GM12878 (cell line): ENCODE results near the gene IFT122. TPM values are rescaled to one million over a fixed set of nuclear protein-coding genes. Genes with fewer than 3 reads are reported as not detected.
A peak's percentile ranks its signal among the peaks of the same experiment; 100 is the strongest.

Source experiments
- ATAC-seq: fragments of 200-7000 bp; cut with Tn5 transposase; 3 replicates; pipeline ENCODE4 v1.9.1; 2020; ENCODE audit warnings: mild to moderate bottlenecking, moderate library complexity
- BruUV-seq: library from RNA; stranded (reverse); fragments of 400-500 nt; replicated peaks from 2 replicates; lab custom pipeline; 2021; lab: Mats Ljungman, UMichigan
- CTCF ChIA-PET: fragments of 300-600 bp; sonication (Branson Sonifier 250); formaldehyde crosslinking; extraction: SDS; loops from one replicate; lab custom pipeline; 2021; ENCODE audit warnings: inconsistent platforms; lab: Yijun Ruan, JAX
- POLR2A ChIA-PET: fragments of 350-600 bp; formaldehyde crosslinking; extraction: SDS; loops from one replicate; lab custom pipeline; 2021; ENCODE audit warnings: inconsistent platforms; lab: Charles Lee
- RAD21 ChIA-PET: fragments of 300-600 bp; sonication (Branson Sonifier 250); formaldehyde crosslinking; loops from one replicate; lab custom pipeline; 2023; ENCODE audit warnings: antibody characterized with exemption; ENCODE audit not compliant: unreplicated experiment; lab: Charles Lee
- SMC1A ChIA-PET: fragments of 300-600 bp; sonication (Branson Sonifier 250); formaldehyde crosslinking; loops from one replicate; lab custom pipeline; 2023; ENCODE audit not compliant: unreplicated experiment, uncharacterized antibody; lab: Charles Lee
- DNase-seq: peaks from one replicate; pipeline ENCODE4 v3.0.0-alpha.2; 2011; ENCODE audit warnings: low read depth, low spot score
- FAIRE-seq: peaks from 3 replicates; lab custom pipeline; 2011; peaks lifted over from hg19 to GRCh38; lab: Jason Lieb, UNC
- H2AFZ ChIP-seq: 2 replicates; pipeline ENCODE4 v1.6.0; 2011; ENCODE audit warnings: low read depth, low read length, control low read depth; ENCODE audit not compliant: control insufficient read depth
- H3K27ac ChIP-seq: 2 replicates; pipeline ENCODE4 v1.5.1; 2011; ENCODE audit warnings: control low read depth; ENCODE audit not compliant: control insufficient read depth, insufficient read depth
- H3K27me3 ChIP-seq, 2 experiments: replicated peaks in 1 of 2; 2 replicates each; pipeline versions ENCODE4 v1.6.0 to v1.6.1; 2011; ENCODE audit warnings: low read length in 1 of 2; ENCODE audit not compliant: control insufficient read depth in 2 of 2, insufficient read depth in 2 of 2
- H3K36me3 ChIP-seq, 2 experiments: 2 replicates each; pipeline ENCODE4 v1.5.1; 2011; ENCODE audit warnings: low read length in 1 of 2; ENCODE audit not compliant: control insufficient read depth in 2 of 2, insufficient read depth in 2 of 2
- H3K4me1 ChIP-seq: 2 replicates; pipeline ENCODE4 v1.6.1; 2011; ENCODE audit warnings: mild to moderate bottlenecking, low read length, moderate library complexity, mixed read lengths; ENCODE audit not compliant: control insufficient read depth, insufficient read depth
- H3K4me2 ChIP-seq: 2 replicates; pipeline ENCODE4 v1.6.0; 2011; ENCODE audit warnings: control low read depth; ENCODE audit not compliant: control insufficient read depth, insufficient read depth
- H3K4me3 ChIP-seq: fragments of 200-600 bp; sonication (generic); 2 replicates; pipeline ENCODE4 v1.5.1; 2016
- H3K79me2 ChIP-seq: 2 replicates; pipeline ENCODE4 v1.6.0; 2011; ENCODE audit warnings: low read length; ENCODE audit not compliant: control insufficient read depth, insufficient read depth
- H3K9ac ChIP-seq: 2 replicates; pipeline ENCODE4 v1.8.0; 2011; ENCODE audit warnings: low read length, control low read depth, mixed read lengths; ENCODE audit not compliant: control insufficient read depth, insufficient read depth
- H3K9me3 ChIP-seq: replicated peaks from 3 replicates; pipeline ENCODE4 v1.5.1; 2011; ENCODE audit warnings: mild to moderate bottlenecking, low read length; ENCODE audit not compliant: control insufficient read depth, insufficient read depth
- H4K20me1 ChIP-seq: 2 replicates; pipeline ENCODE4 v1.6.0; 2011; ENCODE audit not compliant: control insufficient read depth, insufficient read depth
- CBFB ChIP-seq: IDR thresholded peaks from 2 replicates; pipeline ENCODE4 v1.6.1; 2016; ENCODE audit warnings: antibody characterized with exemption, low read depth
- CHD1 ChIP-seq: IDR thresholded peaks from 2 replicates; pipeline ENCODE4 v1.6.1; 2012; ENCODE audit warnings: low read depth, low read length, improper control_type of control experiment
- ESRRA ChIP-seq: IDR thresholded peaks from 2 replicates; pipeline ENCODE4 v1.6.1; 2012; ENCODE audit warnings: mild to moderate bottlenecking, low read length, improper control_type of control experiment
- GABPA ChIP-seq: IDR thresholded peaks from 2 replicates; pipeline ENCODE4 v1.6.1; 2014; ENCODE audit warnings: antibody characterized with exemption, low read depth, mild to moderate bottlenecking, inconsistent platforms
- HCFC1 ChIP-seq: fragments of 150-350 bp; IDR thresholded peaks from 2 replicates; pipeline ENCODE4 v1.6.1; 2014; ENCODE audit warnings: low read length
- IKZF1 ChIP-seq: fragments of 450-650 bp; conservative IDR thresholded peaks from 2 replicates; pipeline ENCODE4 v1.6.1; 2017; ENCODE audit warnings: antibody characterized with exemption, mild to moderate bottlenecking
- NFXL1 ChIP-seq: fragments of 450-650 bp; IDR thresholded peaks from 2 replicates; pipeline ENCODE4 v1.6.1; 2017; ENCODE audit warnings: antibody characterized with exemption, mild to moderate bottlenecking, borderline replicate concordance
- PAX8 ChIP-seq: fragments of 450-650 bp; IDR thresholded peaks from 2 replicates; pipeline ENCODE4 v1.6.1; 2017; ENCODE audit warnings: mild to moderate bottlenecking, moderate library complexity
- POU2F2 ChIP-seq: IDR thresholded peaks from 3 replicates; pipeline ENCODE4 v1.6.1; 2011; ENCODE audit warnings: low read depth, mild to moderate bottlenecking, low read length, borderline replicate concordance
- TBL1XR1 ChIP-seq: IDR thresholded peaks from 2 replicates; pipeline ENCODE4 v1.6.1; 2012; ENCODE audit warnings: low read depth, low read length, improper control_type of control experiment
- WRNIP1 ChIP-seq: IDR thresholded peaks from 2 replicates; pipeline ENCODE4 v1.6.1; 2011; ENCODE audit warnings: low read depth, low read length, improper control_type of control experiment, borderline replicate concordance
- ZNF24 ChIP-seq: fragments of 450-650 bp; IDR thresholded peaks from 2 replicates; pipeline ENCODE4 v1.6.1; 2017; ENCODE audit warnings: antibody characterized with exemption, mild to moderate bottlenecking
- WGBS: methylation state at CpG from one replicate; pipeline ENCODE4 v1.1.6; 2016; ENCODE audit warnings: low lambda C conversion rate; ENCODE audit not compliant: insufficient replicate concordance, insufficient coverage; ENCODE audit errors: missing lambda C conversion rate; 5-methylcytosine and 5-hydroxymethylcytosine counted together
- in situ Hi-C: fragments of 300-500 bp; cut with MboI; formaldehyde crosslinking; loops from 9 replicates; pipeline ENCODE4 v1.14.3; 2018; ENCODE audit warnings: mixed read lengths
- intact Hi-C: fragments of 100-400 bp; cut with micrococcal nuclease; formaldehyde crosslinking; loops from one replicate; pipeline ENCODE4 v1.14.2; 2022; ENCODE audit not compliant: unreplicated experiment
- polyA plus RNA-seq, 11 experiments: library from polyadenylated mRNA; depleted of rRNA in 4 of 11; unstranded in 6 of 11; stranded (reverse) in 5 of 11; fragments of >200 nt; fragmentation: Nextera tagmentation in 4 of 11; fragmentation: Illumina TruSeq in 1 of 11; extraction: Ambion mirVana in 4 of 11; extraction: Trizol in 1 of 11; gene quantifications; 1 replicate in 1 of 11; 2 replicates in 10 of 11; pipeline versions ENCODE4 v1.2.1 to v1.2.3, GENCODE V29; 2011 to 2016; ENCODE audit warnings: inconsistent platforms in 2 of 11, missing spikeins in 2 of 11, low read depth in 1 of 11
- total RNA-seq, 4 experiments: library from RNA; depleted of rRNA in 3 of 4; stranded (reverse); fragments of >200 nt in 3 of 4; fragmentation: Illumina TruSeq in 1 of 4; extraction: Trizol in 1 of 4; gene quantifications; 2 replicates each; pipeline versions ENCODE4 v1.2.1 to v1.2.3, GENCODE V29; 2013 to 2021
- TF ChIP-seq, protein P1 (sequence below): IDR thresholded peaks from 2 replicates; pipeline ENCODE4 v1.6.1; 2012; ENCODE audit warnings: low read depth, low read length, improper control_type of control experiment
- TF ChIP-seq, protein P2 (sequence below): IDR thresholded peaks from 2 replicates; pipeline ENCODE4 v1.6.1; 2012; ENCODE audit warnings: mild to moderate bottlenecking, low read depth, low read length
- TF ChIP-seq, protein P3 (sequence below): IDR thresholded peaks from 2 replicates; pipeline ENCODE4 v1.6.1; 2012; ENCODE audit warnings: improper control_type of control experiment, low read depth, low read length; ENCODE audit not compliant: insufficient replicate concordance

IFT122 gene
- total and polyA plus RNA-seq, 10 of the 15 experiments (the other 5 are each of a cell fraction or from before 2014, with no cell fraction given), result 1.8 to 19.2 (median 8.4) TPM

DNA sequence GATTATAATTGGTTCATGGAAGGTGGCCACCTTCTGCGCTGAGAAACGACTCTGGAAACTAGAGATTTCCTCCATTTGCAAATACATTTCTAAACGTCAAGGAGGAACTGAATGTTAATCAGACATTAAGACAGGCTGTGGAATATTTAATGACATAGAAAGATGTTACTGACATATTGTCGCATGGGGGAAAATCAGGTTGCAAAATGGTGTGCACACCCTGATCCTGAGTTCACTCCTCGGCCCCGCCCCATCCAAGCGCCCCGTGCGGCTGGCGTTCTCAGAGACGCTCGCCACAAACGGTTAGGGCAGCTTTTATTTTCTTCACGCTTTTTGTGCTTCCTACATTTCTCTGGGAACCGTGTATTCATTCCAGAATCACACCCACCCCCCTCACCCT lies 113.7 kb downstream of the IFT122 start:
- Histone ChIP-seq H4K20me1 (no peaks in the 10 kb centered on the region), H3K27me3 (peaks cover 2 to 7% of the 10 kb centered on the region in 2 experiments; a peak in 3 of 4 replicates), H3K4me2 (no peak overlapping the region), H3K79me2 (no peaks in the 10 kb centered on the region), H3K9me3 (no peaks in the 10 kb centered on the region), H3K27ac (no peak overlapping the region), H2AFZ (no peak overlapping the region), H3K9ac (no peak overlapping the region), H3K4me1 (no peaks in the 10 kb centered on the region), H3K4me3 (no peak overlapping the region), H3K36me3 (no peaks in the 10 kb centered on the region)
- CTCF ChIA-PET, result interaction anchor here (0.7 to 3.9 kb wide), 2 partner anchors 64 to 167 kb away, joined by 3 to 15 read pairs; no protein-coding TSS in a partner anchor
- no peak for FAIRE-seq
- in situ Hi-C loops, result no loop called here
- SMC1A ChIA-PET, result interaction anchor here (1.0 to 1.5 kb wide), 3 partner anchors 8 to 63 kb away, joined by 3 to 4 read pairs (median 3); no protein-coding TSS in a partner anchor
- POLR2A ChIA-PET, result interaction anchor here (0.6 kb wide), 1 partner anchor 329 kb away, joined by 3 read pairs; no protein-coding TSS in a partner anchor
- DNase-seq, result no peak
- intact Hi-C loops, result no loop called here
- peak; percentile 48; the same call in 2 of the 3 replicates for ATAC-seq
- WGBS, result 8% methylated on average over 15 of the region's 15 CpGs
- RAD21 ChIA-PET, result interaction anchor here (2.1 kb wide), 2 partner anchors 61 to 63 kb away, joined by 6 to 8 read pairs; no protein-coding TSS in a partner anchor
- no TSS peak for BruUV-seq
- TF ChIP-seq NFXL1 (no peak), TBL1XR1 (no peak), CBFB (no peak), PAX8 (no peak), ESRRA (no peak), POU2F2 (no peak), CHD1 (no peak), GABPA (no peak), IKZF1 (no peak), HCFC1 (no peak), ZNF24 (no peak), WRNIP1 (no peak)
- TF ChIP-seq, protein P1, sequence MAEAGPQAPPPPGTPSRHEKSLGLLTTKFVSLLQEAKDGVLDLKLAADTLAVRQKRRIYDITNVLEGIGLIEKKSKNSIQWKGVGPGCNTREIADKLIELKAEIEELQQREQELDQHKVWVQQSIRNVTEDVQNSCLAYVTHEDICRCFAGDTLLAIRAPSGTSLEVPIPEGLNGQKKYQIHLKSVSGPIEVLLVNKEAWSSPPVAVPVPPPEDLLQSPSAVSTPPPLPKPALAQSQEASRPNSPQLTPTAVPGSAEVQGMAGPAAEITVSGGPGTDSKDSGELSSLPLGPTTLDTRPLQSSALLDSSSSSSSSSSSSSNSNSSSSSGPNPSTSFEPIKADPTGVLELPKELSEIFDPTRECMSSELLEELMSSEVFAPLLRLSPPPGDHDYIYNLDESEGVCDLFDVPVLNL, result no peak
- TF ChIP-seq, protein P2, sequence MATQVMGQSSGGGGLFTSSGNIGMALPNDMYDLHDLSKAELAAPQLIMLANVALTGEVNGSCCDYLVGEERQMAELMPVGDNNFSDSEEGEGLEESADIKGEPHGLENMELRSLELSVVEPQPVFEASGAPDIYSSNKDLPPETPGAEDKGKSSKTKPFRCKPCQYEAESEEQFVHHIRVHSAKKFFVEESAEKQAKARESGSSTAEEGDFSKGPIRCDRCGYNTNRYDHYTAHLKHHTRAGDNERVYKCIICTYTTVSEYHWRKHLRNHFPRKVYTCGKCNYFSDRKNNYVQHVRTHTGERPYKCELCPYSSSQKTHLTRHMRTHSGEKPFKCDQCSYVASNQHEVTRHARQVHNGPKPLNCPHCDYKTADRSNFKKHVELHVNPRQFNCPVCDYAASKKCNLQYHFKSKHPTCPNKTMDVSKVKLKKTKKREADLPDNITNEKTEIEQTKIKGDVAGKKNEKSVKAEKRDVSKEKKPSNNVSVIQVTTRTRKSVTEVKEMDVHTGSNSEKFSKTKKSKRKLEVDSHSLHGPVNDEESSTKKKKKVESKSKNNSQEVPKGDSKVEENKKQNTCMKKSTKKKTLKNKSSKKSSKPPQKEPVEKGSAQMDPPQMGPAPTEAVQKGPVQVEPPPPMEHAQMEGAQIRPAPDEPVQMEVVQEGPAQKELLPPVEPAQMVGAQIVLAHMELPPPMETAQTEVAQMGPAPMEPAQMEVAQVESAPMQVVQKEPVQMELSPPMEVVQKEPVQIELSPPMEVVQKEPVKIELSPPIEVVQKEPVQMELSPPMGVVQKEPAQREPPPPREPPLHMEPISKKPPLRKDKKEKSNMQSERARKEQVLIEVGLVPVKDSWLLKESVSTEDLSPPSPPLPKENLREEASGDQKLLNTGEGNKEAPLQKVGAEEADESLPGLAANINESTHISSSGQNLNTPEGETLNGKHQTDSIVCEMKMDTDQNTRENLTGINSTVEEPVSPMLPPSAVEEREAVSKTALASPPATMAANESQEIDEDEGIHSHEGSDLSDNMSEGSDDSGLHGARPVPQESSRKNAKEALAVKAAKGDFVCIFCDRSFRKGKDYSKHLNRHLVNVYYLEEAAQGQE, result no peak
- TF ChIP-seq, protein P3, sequence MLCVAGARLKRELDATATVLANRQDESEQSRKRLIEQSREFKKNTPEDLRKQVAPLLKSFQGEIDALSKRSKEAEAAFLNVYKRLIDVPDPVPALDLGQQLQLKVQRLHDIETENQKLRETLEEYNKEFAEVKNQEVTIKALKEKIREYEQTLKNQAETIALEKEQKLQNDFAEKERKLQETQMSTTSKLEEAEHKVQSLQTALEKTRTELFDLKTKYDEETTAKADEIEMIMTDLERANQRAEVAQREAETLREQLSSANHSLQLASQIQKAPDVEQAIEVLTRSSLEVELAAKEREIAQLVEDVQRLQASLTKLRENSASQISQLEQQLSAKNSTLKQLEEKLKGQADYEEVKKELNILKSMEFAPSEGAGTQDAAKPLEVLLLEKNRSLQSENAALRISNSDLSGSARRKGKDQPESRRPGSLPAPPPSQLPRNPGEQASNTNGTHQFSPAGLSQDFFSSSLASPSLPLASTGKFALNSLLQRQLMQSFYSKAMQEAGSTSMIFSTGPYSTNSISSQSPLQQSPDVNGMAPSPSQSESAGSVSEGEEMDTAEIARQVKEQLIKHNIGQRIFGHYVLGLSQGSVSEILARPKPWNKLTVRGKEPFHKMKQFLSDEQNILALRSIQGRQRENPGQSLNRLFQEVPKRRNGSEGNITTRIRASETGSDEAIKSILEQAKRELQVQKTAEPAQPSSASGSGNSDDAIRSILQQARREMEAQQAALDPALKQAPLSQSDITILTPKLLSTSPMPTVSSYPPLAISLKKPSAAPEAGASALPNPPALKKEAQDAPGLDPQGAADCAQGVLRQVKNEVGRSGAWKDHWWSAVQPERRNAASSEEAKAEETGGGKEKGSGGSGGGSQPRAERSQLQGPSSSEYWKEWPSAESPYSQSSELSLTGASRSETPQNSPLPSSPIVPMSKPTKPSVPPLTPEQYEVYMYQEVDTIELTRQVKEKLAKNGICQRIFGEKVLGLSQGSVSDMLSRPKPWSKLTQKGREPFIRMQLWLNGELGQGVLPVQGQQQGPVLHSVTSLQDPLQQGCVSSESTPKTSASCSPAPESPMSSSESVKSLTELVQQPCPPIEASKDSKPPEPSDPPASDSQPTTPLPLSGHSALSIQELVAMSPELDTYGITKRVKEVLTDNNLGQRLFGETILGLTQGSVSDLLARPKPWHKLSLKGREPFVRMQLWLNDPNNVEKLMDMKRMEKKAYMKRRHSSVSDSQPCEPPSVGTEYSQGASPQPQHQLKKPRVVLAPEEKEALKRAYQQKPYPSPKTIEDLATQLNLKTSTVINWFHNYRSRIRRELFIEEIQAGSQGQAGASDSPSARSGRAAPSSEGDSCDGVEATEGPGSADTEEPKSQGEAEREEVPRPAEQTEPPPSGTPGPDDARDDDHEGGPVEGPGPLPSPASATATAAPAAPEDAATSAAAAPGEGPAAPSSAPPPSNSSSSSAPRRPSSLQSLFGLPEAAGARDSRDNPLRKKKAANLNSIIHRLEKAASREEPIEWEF, result no peak
